ENCODE data around the gene MIEN1.
"Not testable (repeated sequence)": the region's sequence is repeated elsewhere in the genome, so short reads cannot be mapped to it uniquely, and the experiment has no call there.

MIEN1 gene

GRCh38 chr17:39739885-39740356 is 9.6 kb upstream of the MIEN1 start:
- DNase-seq (ENCODE audit: low spot score) = no peak

- no peak for DNase-seq (ENCODE audit: low spot score)
Observed at GRCh38 chr17:39738983-39739884, 8.9 kb upstream of the MIEN1 start.

- peak; percentile 29 for DNase-seq (ENCODE audit: low spot score)
Observed at GRCh38 chr17:39738568-39738901, 8.2 kb upstream of the MIEN1 start.

- no peak for DNase-seq (ENCODE audit: low spot score)
Observed at GRCh38 chr17:39737760-39738567, 7.6 kb upstream of the MIEN1 start, which contains the start of gene GRB7. GRB7 (plus strand) TSS chr17:39737938; CDS start chr17:39742302, 4,364 bp downstream.

GRCh38 chr17:39737206-39737759 is 7.0 kb upstream of the MIEN1 start:
- DNase-seq (ENCODE audit: low spot score) = no peak

- DNase-seq (ENCODE audit: low spot score) = no peak
Observed at GRCh38 chr17:39736319-39737165, 6.2 kb upstream of the MIEN1 start.

GRCh38 chr17:39735882-39736281 is 5.5 kb upstream of the MIEN1 start:
- DNase-seq (ENCODE audit: low spot score) = no peak

- DNase-seq (ENCODE audit: low spot score) = no peak
Observed at GRCh38 chr17:39732586-39732985, 2.3 kb upstream of the MIEN1 start.

GRCh38 chr17:39729280-39729851 is 966 bp downstream of the MIEN1 start:
- no peak for DNase-seq (ENCODE audit: low spot score)

GRCh38 chr17:39727556-39727955 is 2.8 kb downstream of the MIEN1 start:
- no peak for DNase-seq (ENCODE audit: low spot score)

- DNase-seq (ENCODE audit: low spot score) = no peak
Observed at GRCh38 chr17:39726617-39727016, 3.7 kb downstream of the MIEN1 start.

- not testable (repeated sequence) for DNase-seq (ENCODE audit: low spot score)
Observed at GRCh38 chr17:39725923-39726322, 4.4 kb downstream of the MIEN1 start.

- DNase-seq (ENCODE audit: low spot score) = no peak
Observed at GRCh38 chr17:39724731-39725130, 5.6 kb downstream of the MIEN1 start.

- no peak for DNase-seq (ENCODE audit: low spot score)
Observed at GRCh38 chr17:39722965-39723848, 7.1 kb downstream of the MIEN1 start.

- DNase-seq (ENCODE audit: low spot score) = no peak
Observed at GRCh38 chr17:39722104-39722503, 8.2 kb downstream of the MIEN1 start.

GRCh38 chr17:39719563-39720355 is 10.6 kb downstream of the MIEN1 start:
- no peak for DNase-seq (ENCODE audit: low spot score)

GRCh38 chr17:39717660-39718059 is 12.7 kb downstream of the MIEN1 start:
- DNase-seq (ENCODE audit: low spot score) = no peak

- no peak for DNase-seq (ENCODE audit: low spot score)
Observed at GRCh38 chr17:39716879-39717536, 13.3 kb downstream of the MIEN1 start.

Measured in CD4-positive, alpha-beta T cell treated with Interleukin-15 for 4 hours (primary cell).